GM18867 (cell line): Measurements from ENCODE around the gene ZSCAN5A.
"Not testable (repeated sequence)": the region's sequence is repeated elsewhere in the genome, so short reads cannot be mapped to it uniquely, and the experiment has no call there.

ENCODE experiments used
- ATAC-seq: cut with Tn5 transposase; IDR thresholded peaks from one replicate; pipeline ENCODE4 v1.9.1; 2021; ENCODE audit warnings: mild to moderate bottlenecking, moderate library complexity; ENCODE audit not compliant: unreplicated experiment

The ZSCAN5A gene

DNA sequence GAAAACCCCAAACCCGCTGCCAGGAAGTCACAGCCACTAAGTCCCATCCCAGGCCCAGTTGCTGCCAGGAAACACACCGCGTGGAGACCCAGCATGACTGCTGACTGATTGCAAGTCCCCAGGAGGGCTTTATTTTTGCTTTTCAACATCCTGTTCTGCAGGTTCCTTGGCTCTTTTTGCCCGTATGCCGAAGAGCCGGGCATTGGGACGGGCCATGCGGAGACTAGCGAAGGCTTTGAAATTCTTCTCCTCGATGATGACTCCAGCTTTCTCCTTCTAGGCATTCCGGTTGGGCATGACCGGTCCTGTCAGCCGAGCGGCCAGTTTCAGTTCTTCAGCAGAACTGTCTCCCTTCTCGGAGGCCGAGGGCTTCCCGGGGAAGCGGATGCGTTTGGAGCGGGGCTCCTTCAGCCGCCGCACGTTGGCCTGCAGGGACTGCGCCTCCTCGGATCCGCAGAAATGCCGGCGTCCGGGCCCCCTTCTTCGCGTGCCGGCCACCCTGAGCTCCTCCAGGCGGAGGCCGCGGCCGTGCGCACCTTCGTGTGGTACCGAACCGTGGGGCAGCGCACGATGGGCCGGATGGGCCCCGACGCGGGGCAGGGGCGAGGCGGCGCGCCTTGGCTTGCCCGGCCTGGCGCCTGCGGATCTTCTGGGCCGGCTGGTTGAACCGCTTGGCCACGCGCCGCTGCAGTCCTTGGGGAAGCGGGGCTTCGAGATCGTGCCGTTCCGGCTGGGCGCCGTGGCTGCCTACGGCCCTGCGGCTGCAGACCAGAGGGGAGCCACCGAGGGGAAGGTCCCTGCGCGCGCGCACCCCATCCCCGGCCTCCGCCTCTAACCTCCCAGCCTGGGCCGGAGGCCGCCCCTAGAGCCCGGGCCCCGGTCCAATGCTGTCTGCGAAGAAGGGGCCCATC, 97.3 kb downstream of the ZSCAN5A start:
- no peak for ATAC-seq

DNA sequence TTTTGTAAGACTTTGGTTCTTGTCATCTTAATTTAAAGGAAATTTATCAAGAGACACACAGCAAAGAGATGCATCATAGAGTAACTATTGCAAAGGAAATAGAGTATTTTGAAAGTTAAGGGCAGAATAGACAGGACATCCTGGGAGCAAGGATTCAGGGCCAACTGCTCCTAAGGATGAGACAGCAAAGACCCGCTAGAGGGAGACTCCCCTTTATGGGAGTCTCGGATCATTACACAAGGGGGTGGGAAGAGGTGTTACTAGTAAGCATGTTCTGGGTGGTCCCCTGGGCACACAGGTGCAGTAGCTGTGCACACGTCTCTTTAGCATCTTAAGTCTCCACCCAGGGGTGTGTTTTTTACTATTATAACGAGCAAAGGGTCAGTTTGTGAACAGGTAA, 102.9 kb downstream of the ZSCAN5A start:
- ATAC-seq: no peak

DNA sequence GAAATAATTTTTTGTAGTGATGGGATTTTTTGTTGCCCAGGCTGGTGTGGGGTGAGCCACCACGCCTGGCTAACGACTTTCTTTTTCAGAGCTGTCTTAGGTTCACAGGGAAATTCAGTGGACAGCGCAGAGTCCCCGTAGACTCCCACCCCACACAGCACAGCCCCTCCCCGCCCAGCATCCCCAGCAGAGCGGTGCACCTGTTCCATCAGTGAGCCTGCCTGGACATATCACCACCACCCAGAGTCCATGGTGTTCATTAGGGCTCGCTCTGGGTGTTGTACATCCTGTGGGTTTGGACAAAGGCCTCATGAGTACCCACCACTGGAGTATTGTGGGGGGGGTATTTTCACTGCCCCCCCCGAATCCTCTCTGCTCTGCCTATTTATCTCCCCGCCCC, 104.6 kb downstream of the ZSCAN5A start:
- ATAC-seq: not testable (repeated sequence)

DNA sequence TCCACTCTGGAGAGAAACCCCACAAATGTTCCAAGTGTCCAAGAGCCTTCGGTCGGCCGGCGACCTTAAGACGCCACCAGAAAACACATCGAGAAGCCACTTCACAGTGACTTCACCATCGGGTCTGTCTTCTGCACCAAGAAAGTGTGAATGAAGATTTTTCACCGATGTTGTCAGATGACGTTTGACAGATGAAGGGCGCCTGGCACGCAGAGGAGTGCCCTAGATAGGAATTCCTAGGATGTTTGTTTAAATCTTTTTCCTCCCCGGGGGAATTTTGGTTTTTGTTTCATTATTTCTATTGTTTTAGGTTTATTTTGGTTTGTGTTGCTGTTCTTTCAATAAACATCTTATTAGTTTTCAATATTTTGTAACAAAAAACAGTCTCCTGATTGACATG, 105.5 kb downstream of the ZSCAN5A start:
- ATAC-seq: no peak

DNA sequence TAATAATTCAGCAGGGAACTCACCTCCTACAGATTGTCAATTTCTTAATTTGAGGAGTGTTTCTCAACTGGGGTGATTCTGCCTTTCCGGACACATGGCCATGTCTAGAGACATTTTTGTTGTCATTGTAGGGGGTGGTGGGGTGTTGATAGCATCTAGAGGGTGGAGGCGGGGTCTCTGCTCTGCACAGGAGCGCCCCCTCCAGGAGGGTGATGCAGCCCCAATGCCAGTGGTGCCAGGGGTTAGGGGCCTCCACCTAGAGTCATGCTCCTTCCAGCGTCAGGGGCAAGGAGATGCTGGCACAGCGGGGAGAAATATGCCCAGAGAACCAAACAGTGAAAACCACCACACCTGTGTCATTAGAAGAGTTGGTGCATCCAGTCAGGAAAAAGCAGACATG, 107.1 kb downstream of the ZSCAN5A start:
- not testable (repeated sequence) for ATAC-seq

DNA sequence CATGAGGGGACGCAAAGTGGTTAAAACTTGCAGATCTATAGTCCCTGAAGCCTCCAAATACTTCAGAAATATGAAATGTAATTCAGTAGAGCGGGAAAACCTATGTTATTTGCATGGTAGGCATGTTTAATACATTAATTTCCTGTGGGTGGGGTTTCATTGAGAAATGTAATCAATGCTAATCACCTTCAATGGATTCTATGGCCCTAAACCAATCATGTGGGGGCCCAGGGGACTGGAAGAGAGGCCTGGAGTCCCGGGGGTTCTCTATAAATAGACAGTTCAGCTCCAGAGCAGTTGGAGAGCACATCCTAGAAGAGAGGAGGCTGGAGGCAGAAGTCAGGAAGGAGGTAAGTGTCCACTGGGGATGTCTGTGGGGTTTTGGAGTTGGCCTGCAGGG, 112.7 kb downstream of the ZSCAN5A start, which contains the start of gene ZSCAN5C:
Gene ZSCAN5C, plus strand, starts transcription at position 301 of the 400 bp plus-strand sequence. CDS start 3,641 bp downstream, outside the sequence.
- no peak for ATAC-seq

DNA sequence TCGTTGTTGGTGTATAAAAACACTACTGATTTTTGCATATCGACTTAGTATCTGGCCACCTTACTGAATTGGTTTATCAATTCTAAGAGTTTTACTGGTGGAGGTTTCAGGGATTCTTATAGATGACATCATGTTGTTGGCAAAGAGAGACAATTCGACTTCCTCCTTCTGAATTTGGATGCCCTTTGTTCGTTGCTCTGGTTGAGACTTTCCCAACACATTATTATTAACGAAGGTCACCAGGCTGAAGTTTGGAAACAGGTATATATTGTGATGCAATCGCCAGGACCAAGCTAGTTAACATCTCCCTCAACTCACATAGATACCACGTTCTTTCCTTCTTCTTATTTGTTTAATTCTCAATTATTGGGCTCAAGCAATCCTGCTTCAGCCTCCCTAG, 115.0 kb downstream of the ZSCAN5A start:
- no peak for ATAC-seq

DNA sequence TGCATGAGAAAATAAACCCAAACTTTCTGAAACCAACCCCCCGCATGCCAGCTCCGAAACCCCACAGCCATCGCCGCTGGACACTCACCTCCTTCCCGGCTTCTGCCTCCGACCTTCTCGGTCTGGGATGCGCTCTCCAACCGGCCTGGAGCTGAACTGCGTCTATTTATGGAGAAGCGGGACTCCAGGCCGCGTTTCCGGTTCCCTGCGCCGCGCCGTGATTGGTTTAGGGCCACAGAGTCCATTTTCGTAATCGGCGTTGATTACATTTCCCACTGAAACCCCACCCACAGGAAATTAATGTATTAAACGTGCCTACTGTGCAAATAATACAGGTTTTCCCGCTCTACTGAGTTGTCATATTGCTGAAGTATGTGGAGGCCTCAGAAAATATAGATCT, 117.0 kb downstream of the ZSCAN5A start, which contains the start of gene ZSCAN5B:
Gene ZSCAN5B, minus strand, starts transcription at position 138 of the 400 bp plus-strand sequence. CDS start 4,731 bp downstream, outside the sequence.
- ATAC-seq: not testable (repeated sequence)

DNA sequence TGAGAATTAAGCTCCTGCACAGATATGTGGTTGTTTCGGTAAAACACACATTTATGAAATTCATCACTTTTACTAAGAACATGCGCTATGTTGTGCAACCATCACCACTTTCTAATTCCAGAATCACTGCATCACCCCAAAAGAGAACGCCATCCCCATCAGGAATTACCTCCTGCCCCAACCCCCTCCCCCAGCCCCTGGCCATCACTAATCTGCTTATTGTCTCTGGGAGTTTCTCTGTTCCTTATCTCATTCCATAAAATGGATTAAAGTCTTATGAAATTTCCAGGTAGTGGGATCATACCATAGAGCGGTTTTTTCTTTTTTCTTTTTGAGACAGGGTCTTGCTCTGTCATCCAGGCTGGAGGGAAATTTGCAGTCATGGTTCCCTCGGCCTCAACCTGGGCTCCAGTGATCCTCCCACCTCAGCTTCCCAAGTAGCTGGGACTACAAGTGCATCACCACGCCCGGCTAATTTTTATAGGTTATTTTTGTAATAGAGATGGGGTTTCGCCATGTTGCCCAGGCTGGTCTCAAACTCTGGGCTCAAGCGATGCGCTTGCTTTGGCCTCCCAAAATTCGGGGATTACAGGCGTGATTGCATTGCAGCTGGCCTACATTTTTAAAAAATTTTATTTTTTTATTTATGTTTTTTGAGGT, 120.5 kb downstream of the ZSCAN5A start:
- ATAC-seq: no peak

DNA sequence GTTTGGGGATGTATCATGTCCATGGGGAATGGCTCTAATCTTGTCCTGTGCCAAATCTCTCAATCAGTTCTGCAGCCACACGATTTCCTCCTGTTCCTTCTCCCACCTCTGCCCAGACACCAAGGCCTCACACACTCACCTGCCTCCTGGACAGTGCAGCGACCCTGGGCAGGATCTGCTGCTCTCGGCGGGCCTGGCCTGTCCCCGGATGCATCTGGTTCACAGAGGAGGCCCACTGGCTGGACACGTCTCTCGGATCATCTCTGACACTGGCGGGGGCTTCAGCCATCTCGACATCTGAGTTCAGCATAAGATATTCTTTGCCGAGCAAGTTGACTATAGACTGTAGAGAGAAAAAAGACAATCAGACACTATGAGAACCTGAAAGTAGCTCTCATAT, 122.9 kb downstream of the ZSCAN5A start:
- no peak for ATAC-seq

DNA sequence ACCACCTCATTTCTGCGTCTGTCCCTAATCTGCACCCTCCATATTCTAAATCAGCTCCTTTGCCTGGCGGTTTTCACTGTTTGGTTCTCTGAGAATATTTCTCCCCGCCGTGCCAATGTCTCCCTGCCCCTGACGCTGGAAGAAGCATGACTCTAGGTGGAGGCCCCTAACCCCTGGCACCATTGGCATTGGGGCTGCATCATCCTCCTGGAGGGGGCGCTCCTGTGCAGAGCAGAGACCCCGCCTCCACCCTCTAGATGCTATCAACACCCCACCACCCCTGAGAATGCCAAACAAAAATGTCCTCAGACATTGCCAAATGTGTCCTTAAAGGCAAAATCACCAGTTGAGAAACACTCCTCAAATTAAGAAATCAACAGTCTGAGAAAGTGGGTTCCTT, 123.5 kb downstream of the ZSCAN5A start:
- ATAC-seq: no peak

DNA sequence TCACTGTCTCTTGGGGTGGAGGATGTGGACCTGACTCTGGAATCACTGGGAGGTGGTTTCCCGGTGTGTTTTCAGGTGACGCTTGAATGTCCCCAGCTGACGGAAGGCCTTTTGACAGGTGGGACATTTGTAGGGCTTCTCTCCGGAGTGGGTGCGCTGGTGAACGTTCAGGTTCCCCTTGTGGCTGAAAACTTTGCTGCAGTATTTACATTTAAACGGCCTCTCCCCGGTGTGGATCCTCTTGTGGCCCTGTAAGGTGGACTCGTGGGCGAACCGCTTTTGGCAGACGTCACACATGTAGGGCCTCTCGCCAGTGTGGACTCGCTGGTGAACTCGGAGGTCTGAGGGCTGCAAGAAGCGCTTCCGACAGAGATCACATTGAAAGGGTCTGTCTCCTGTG, 124.9 kb downstream of the ZSCAN5A start:
- ATAC-seq: no peak

DNA sequence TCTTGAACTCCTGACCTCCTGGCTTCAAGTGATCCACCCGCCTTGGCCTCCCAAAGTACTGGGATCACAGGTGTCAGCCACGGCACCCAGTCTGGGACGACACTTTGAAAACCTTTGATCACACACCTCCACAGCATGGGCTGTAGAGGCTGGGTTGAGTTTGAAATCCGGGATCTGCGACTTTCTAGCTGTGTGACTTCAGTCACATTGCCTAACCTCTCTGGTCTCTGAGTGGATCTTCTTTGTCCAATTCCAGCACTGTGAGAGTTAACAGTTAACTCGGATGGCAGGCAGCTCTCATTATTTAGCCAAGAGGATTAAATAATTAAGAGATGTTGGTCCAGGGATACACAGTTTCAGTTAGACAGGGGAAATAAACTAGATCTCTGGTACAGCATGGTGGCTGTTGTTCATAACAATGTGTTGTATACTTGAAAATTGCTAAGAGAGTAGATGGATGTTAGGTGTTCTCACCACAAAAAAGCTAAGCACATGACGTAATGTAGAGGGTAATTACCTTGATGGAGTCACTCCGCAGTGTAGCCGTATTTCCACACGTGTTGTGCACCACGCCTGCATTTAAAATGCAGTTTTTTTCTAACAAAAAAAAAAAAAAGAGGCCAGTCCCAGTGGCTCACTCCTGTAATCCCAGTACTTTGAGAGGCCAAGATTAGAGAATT, 136.9 kb downstream of the ZSCAN5A start:
- ATAC-seq: no peak

DNA sequence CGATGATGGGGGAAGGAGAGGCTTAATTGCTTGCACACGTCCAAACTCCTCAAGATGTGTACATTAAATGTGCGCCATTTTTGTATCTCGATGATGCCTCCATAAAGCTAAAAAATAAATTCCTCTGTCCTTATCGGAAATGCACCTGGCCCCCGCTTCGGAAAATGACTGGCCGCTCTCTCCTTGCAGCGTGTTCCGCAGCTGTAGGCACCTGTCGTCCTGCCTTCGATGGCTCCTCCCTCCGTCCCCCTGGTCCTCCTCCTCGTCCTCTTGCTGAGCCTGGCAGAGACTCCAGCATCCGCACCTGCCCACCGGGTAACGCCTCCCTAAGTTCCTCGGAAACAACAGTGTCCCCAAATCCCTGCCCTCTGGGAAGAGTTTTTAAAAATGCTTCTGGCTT, 137.8 kb downstream of the ZSCAN5A start:
- no peak for ATAC-seq

DNA sequence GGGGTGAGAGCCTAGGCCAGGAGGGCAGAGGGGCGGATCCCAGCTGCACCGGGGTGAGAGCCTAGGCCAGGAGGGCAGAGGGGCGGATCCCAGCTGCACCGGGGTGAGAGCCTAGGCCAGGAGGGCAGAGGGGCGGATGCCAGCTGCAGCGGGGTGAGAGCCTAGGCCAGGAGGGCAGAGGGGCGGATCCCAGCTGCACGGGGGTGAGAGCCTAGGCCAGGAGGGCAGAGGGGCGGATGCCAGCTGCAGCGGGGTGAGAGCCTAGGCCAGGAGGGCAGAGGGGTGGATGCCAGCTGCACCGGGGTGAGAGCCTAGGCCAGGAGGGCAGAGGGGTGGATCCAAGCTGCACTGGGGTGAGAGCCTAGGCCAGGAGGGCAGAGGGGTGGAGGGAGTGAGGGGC, 138.3 kb downstream of the ZSCAN5A start:
- not testable (repeated sequence) for ATAC-seq

DNA sequence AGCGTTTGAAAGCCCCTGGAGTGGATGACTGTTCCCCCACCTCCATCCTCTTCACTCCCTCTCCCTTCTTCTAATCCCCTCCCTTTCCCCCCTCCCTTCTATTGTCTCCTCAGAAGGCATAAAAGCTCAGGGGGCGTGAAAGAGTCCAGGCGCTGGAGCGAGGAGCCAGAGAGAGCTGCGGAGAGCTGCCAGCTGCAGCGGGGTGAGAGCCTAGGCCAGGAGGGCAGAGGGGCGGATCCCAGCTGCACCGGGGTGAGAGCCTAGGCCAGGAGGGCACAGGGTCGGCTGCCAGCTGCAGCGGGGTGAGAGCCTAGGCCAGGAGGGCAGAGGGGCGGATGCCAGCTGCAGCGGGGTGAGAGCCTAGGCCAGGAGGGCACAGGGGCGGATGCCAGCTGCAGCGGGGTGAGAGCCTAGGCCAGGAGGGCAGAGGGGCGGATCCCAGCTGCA, 138.8 kb downstream of the ZSCAN5A start, which contains the start of gene GALP:
Gene GALP, plus strand, starts transcription at position 148 of the 447 bp plus-strand sequence. CDS start 1,101 bp downstream, outside the sequence.
- ATAC-seq: not testable (repeated sequence)

DNA sequence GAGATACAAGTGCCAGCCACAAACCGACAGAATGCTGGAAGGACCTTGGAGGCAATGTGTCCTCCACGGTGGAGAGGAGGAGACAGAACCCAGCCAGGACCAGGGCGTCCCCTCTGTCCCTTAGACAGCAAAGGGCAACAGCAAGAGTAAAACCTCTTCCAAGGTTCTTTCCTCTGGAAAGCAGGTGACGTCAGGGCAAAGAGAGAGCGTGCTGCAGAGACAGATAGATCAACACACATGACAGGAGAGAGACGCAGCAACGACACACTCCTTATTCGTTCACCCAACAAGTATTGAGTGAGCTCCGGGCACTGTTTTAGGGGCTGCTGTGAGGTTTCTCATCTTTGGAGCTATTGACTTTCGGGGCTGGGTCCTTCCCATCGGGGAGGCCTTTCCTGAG, 140.1 kb downstream of the ZSCAN5A start:
- no peak for ATAC-seq

DNA sequence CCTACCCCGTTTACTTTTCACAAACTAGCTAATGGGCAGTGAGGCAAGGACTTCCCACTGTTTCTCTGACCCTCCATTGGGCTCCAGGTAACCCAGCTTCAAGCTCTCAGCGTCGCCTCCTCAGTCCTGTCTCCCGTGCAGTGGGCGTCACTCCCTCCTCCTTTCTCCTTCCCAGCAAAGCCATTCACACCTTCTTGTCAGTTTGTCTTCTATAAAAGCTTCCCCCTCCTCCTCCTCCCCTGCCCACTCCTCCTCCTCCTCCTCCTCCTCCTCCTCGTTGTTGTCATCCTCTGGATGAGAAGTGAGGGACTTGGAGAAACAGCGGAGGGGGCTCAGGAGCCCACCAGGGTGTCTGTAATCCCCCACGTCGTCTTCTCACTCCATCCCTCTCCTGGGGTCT, 140.6 kb downstream of the ZSCAN5A start:
- no peak for ATAC-seq
